ENCODE results near the gene ZNF714.

ZNF714 gene

DNA sequence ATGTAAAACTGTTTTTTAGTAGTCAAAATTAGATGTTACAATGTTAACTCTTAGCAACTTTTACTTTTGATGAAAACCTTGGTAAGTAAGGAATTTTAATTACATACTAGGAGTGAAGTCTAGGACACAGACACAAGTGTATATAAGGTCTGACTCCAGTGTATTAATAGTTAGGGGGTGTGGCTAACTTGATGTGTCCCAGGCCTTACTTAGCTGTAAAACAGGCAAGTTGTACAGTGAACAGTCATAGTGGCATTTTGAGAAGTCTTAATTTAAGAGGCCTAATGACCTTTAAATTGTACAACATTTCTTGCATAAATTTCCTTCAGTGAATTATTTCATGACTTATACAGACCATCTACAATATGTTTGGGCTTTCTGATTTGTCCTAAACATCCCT, 66.7 kb downstream of the ZNF714 start:
- H3K27me3 ChIP-seq (ENCODE audit: control insufficient read depth in 2 of 2, insufficient read depth in 2 of 2, low read length in 2 of 2), result no peaks in the 10 kb centered on the region
- no peak overlapping the region for H3K27ac ChIP-seq (ENCODE audit: low read depth in 2 of 2, low read length in 2 of 2)
- no peak overlapping the region for H3K4me3 ChIP-seq (ENCODE audit: low read length in 2 of 2)
- H3K9ac ChIP-seq (ENCODE audit: low read depth in 1 of 2, low read length in 2 of 2), result no peak overlapping the region
- peaks cover 0 to 8% of the 10 kb centered on the region in 2 donors for H3K9me3 ChIP-seq (ENCODE audit: control insufficient read depth in 2 of 2, low read length in 2 of 2)
- peaks cover 42 to 48% of the 10 kb centered on the region in 2 donors for H3K36me3 ChIP-seq (ENCODE audit: control insufficient read depth in 2 of 2, insufficient read depth in 2 of 2, low read length in 2 of 2)
- no peaks in the 10 kb centered on the region for H3K4me1 ChIP-seq (ENCODE audit: control insufficient read depth in 2 of 2, insufficient read depth in 2 of 2, low read length in 2 of 2)

DNA sequence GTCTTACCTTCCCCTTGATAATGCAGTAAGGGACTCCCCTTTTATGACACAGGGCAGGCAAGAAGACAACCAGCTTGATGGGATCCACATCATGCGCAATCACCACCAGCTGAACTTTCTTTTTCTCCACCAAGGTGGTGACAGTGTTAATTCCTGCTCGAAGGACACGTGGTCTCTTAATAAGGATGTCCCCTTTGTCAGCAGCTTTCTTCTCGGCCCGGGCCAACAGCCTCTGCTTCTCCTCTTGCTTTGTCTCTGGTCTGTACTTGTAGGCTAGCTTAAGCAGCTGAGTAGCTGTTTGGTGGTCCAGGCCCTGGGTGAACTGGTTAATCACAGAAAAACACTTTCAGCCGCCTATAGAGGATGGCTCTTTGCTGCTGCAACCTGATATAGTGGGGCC, 67.9 kb downstream of the ZNF714 start:
- Histone ChIP-seq H3K9me3 (ENCODE audit: control insufficient read depth in 2 of 2, low read length in 2 of 2) (peaks cover 0 to 8% of the 10 kb centered on the region in 2 donors), H3K4me3 (ENCODE audit: low read length in 2 of 2) (no peak overlapping the region), H3K36me3 (ENCODE audit: control insufficient read depth in 2 of 2, insufficient read depth in 2 of 2, low read length in 2 of 2) (peaks cover 34 to 48% of the 10 kb centered on the region in 2 donors), H3K27ac (ENCODE audit: low read depth in 2 of 2, low read length in 2 of 2) (no peak overlapping the region), H3K9ac (ENCODE audit: low read depth in 1 of 2, low read length in 2 of 2) (no peak overlapping the region), H3K27me3 (ENCODE audit: control insufficient read depth in 2 of 2, insufficient read depth in 2 of 2, low read length in 2 of 2) (no peaks in the 10 kb centered on the region), H3K4me1 (ENCODE audit: control insufficient read depth in 2 of 2, insufficient read depth in 2 of 2, low read length in 2 of 2) (no peaks in the 10 kb centered on the region)

DNA sequence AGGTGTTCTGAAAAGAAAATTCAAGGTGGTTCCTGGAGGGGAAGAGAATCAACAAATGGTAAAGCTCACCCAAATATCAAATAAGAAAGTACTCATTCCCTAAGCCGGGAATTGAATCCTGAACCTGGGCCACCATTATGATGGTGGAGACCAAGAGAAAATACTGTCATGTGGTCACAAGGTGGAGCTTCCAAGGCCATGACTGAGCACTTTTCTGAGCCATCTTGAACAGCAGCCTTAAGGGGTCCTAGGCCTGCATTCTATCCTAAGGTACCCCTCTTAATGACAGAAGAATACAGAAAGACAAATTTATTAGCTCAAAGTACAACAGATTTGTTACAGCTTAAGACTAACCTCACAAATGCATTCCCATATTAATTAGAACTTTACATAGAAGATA, 69.5 kb downstream of the ZNF714 start:
- Histone ChIP-seq H3K9me3 (ENCODE audit: control insufficient read depth in 2 of 2, low read length in 2 of 2) (peaks cover 0 to 7% of the 10 kb centered on the region in 2 donors), H3K9ac (ENCODE audit: low read depth in 1 of 2, low read length in 2 of 2) (no peak overlapping the region), H3K27me3 (ENCODE audit: control insufficient read depth in 2 of 2, insufficient read depth in 2 of 2, low read length in 2 of 2) (no peaks in the 10 kb centered on the region), H3K36me3 (ENCODE audit: control insufficient read depth in 2 of 2, insufficient read depth in 2 of 2, low read length in 2 of 2) (peaks cover 31 to 42% of the 10 kb centered on the region in 2 donors), H3K4me3 (ENCODE audit: low read length in 2 of 2) (no peak overlapping the region), H3K4me1 (ENCODE audit: control insufficient read depth in 2 of 2, insufficient read depth in 2 of 2, low read length in 2 of 2) (no peaks in the 10 kb centered on the region), H3K27ac (ENCODE audit: low read depth in 2 of 2, low read length in 2 of 2) (no peak overlapping the region)

DNA sequence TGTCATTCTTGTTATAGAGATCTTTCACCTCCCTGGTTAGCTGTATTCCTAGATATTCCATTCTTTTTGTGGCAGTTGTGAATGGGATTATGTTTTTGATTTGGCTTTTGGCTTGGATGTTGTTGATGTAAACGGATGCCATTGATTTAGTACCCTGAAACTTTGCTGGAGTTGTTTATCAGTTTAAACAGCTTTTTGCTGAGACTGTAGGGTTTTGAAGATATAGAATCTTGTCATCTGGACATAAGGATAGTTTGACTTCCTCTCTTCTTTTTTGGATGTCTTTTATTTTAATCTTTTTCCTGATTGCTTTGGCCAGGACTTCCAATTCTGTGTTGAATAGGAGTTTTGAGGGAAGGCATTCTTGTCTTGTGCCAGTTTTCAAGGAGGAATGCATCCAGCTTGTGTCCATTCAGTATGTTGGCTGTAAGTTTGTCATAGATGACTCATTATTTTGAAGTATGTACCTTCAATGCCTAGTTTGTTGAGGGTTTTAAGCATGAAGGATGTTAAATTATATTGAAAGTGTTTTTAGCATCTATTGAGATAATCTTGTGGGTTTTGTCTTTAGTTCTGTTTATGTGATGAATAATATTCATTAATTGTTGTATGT, 76.6 kb downstream of the ZNF714 start:
- peaks cover 0 to 2% of the 10 kb centered on the region in 2 donors for H3K9me3 ChIP-seq (ENCODE audit: control insufficient read depth in 2 of 2, low read length in 2 of 2)
- H3K36me3 ChIP-seq (ENCODE audit: control insufficient read depth in 2 of 2, insufficient read depth in 2 of 2, low read length in 2 of 2), result peaks cover 0 to 8% of the 10 kb centered on the region in 2 donors
- H3K4me1 ChIP-seq (ENCODE audit: control insufficient read depth in 2 of 2, insufficient read depth in 2 of 2, low read length in 2 of 2), result no peaks in the 10 kb centered on the region
- H3K4me3 ChIP-seq (ENCODE audit: low read length in 2 of 2), result no peak overlapping the region
- H3K9ac ChIP-seq (ENCODE audit: low read depth in 1 of 2, low read length in 2 of 2), result no peak overlapping the region
- no peak overlapping the region for H3K27ac ChIP-seq (ENCODE audit: low read depth in 2 of 2, low read length in 2 of 2)
- no peaks in the 10 kb centered on the region for H3K27me3 ChIP-seq (ENCODE audit: control insufficient read depth in 2 of 2, insufficient read depth in 2 of 2, low read length in 2 of 2)

DNA sequence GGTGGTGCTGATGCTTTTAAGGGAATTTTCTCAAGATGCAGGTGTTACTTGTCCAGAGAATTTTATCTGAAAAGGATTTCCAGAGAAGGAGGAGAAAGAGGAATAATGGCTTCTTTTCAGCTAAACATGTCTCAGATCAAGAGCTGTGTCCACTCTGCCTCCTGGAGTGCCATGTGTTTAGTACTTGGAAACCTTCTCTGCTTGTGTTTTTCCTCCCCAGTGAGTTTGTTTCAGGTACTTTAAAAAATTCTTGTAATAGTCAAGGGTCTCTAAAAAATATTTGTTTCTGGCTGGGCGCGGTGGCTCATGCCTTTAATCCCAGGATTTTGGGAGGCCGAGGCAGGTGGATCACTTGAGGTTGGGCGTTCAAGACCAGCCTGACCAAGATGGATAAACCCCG, 82.5 kb downstream of the ZNF714 start:
- Histone ChIP-seq H3K4me3 (ENCODE audit: low read length in 2 of 2) (no peak overlapping the region), H3K27ac (ENCODE audit: low read depth in 2 of 2, low read length in 2 of 2) (no peak overlapping the region), H3K36me3 (ENCODE audit: control insufficient read depth in 2 of 2, insufficient read depth in 2 of 2, low read length in 2 of 2) (peaks cover 0 to 13% of the 10 kb centered on the region in 2 donors), H3K4me1 (ENCODE audit: control insufficient read depth in 2 of 2, insufficient read depth in 2 of 2, low read length in 2 of 2) (no peaks in the 10 kb centered on the region), H3K27me3 (ENCODE audit: control insufficient read depth in 2 of 2, insufficient read depth in 2 of 2, low read length in 2 of 2) (no peaks in the 10 kb centered on the region), H3K9ac (ENCODE audit: low read depth in 1 of 2, low read length in 2 of 2) (no peak overlapping the region), H3K9me3 (ENCODE audit: control insufficient read depth in 2 of 2, low read length in 2 of 2) (no peaks in the 10 kb centered on the region)

DNA sequence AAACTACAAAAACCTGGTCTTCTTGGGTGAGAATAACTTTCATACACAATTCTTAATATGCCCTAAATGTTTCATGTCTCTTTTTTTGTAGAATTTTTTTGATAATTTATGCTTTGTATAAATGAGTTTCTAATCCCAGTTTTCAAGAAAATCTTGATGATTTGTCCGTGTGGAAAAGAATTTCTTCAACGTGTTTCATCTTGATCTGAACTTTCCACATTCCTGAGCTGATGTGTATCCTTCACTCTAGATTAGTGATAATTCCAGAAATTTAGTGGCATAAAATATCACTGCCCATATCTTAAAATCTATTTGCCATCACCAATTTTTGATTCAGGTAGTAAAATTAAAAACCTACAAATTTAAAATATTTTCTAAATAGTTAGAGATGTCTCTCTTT, 84.4 kb downstream of the ZNF714 start:
- Histone ChIP-seq H3K9me3 (ENCODE audit: control insufficient read depth in 2 of 2, low read length in 2 of 2) (no peaks in the 10 kb centered on the region), H3K9ac (ENCODE audit: low read depth in 1 of 2, low read length in 2 of 2) (no peak overlapping the region), H3K4me3 (ENCODE audit: low read length in 2 of 2) (no peak overlapping the region), H3K27me3 (ENCODE audit: control insufficient read depth in 2 of 2, insufficient read depth in 2 of 2, low read length in 2 of 2) (no peaks in the 10 kb centered on the region), H3K36me3 (ENCODE audit: control insufficient read depth in 2 of 2, insufficient read depth in 2 of 2, low read length in 2 of 2) (peaks cover 0 to 20% of the 10 kb centered on the region in 2 donors), H3K27ac (ENCODE audit: low read depth in 2 of 2, low read length in 2 of 2) (no peak overlapping the region), H3K4me1 (ENCODE audit: control insufficient read depth in 2 of 2, insufficient read depth in 2 of 2, low read length in 2 of 2) (no peaks in the 10 kb centered on the region)

All from mucosa of rectum (tissue), 2 donors.